Natural killer cell (primary cell): ENCODE data around the gene BRF1. TPM values are rescaled to one million over a fixed set of nuclear protein-coding genes. Genes with fewer than 3 reads are reported as not detected.

ENCODE experiments used
- ATAC-seq, 3 donors: fragments of 150-1000 bp in 2 of 3; fragments of 200-7000 bp in 1 of 3; cut with Tn5 transposase; 1 replicate in 1 of 3; 2 replicates in 2 of 3; pipeline ENCODE4 v1.10.0; 2021; ENCODE audit warnings: mild to moderate bottlenecking in 2 of 3, moderate library complexity in 2 of 3
- DNase-seq, 2 donors: peaks; one replicate each; pipeline versions ENCODE4 v3.0.0 to v3.0.0-alpha.2; 2013 to 2021; ENCODE audit warnings: mixed read lengths in 1 of 2
- H3K27ac ChIP-seq: one replicate; pipeline ENCODE4 v1.5.1; 2013; ENCODE audit warnings: mild to moderate bottlenecking, low read length
- H3K27me3 ChIP-seq: one replicate; pipeline ENCODE4 v1.6.1; 2013; ENCODE audit warnings: low read length; ENCODE audit not compliant: control insufficient read depth, insufficient read depth
- H3K36me3 ChIP-seq: one replicate; pipeline ENCODE4 v1.6.1; 2013; ENCODE audit warnings: low read length; ENCODE audit not compliant: control insufficient read depth, insufficient read depth
- H3K4me1 ChIP-seq: one replicate; pipeline ENCODE4 v1.6.1; 2013; ENCODE audit warnings: low read length; ENCODE audit not compliant: control insufficient read depth, insufficient read depth
- H3K4me3 ChIP-seq: one replicate; pipeline ENCODE4 v1.5.1; 2013; ENCODE audit warnings: low read length
- H3K9me3 ChIP-seq: one replicate; pipeline ENCODE4 v1.6.1; 2013; ENCODE audit warnings: low read length; ENCODE audit not compliant: control insufficient read depth, insufficient read depth
- H3K27ac Mint-ChIP-seq, 2 donors: one replicate each; pipeline ENCODE4 v1.8.0; 2022; ENCODE audit warnings: mild to moderate bottlenecking in 2 of 2, mixed read lengths in 2 of 2, moderate library complexity in 1 of 2
- H3K27me3 Mint-ChIP-seq, 2 donors: one replicate each; pipeline ENCODE4 v1.8.0; 2022; ENCODE audit warnings: low read depth in 2 of 2, mixed read lengths in 2 of 2
- H3K36me3 Mint-ChIP-seq: one replicate; pipeline ENCODE4 v1.8.0; 2022; ENCODE audit warnings: mixed read lengths
- H3K4me1 Mint-ChIP-seq, 2 donors: one replicate each; pipeline ENCODE4 v1.8.0; 2022; ENCODE audit warnings: mixed read lengths in 2 of 2
- H3K4me3 Mint-ChIP-seq: one replicate; pipeline ENCODE4 v1.8.0; 2022; ENCODE audit warnings: mild to moderate bottlenecking, moderate library complexity, mixed read lengths
- H3K9me3 Mint-ChIP-seq, 2 donors: one replicate each; pipeline ENCODE4 v1.8.0; 2022; ENCODE audit warnings: mixed read lengths in 2 of 2
- WGBS: methylation state at CpG from one replicate; pipeline ENCODE4 v1.1.7; 2013; ENCODE audit warnings: missing lambda C conversion rate; ENCODE audit not compliant: insufficient coverage; 5-methylcytosine and 5-hydroxymethylcytosine counted together
- intact Hi-C: fragments of 100-400 bp; cut with micrococcal nuclease; formaldehyde crosslinking; loops from one replicate; pipeline ENCODE4 v1.14.2; 2022
- total RNA-seq, 4 donors: library from RNA; stranded (reverse); fragments of 120-200 nt in 1 of 4; gene quantifications; one replicate each; pipeline versions ENCODE4 v1.2.3 to v1.2.4, GENCODE V29; 2013 to 2022
- TF ChIP-seq, protein P1 (sequence below): fragments of 200-600 bp; IDR thresholded peaks from one replicate; pipeline ENCODE4 v1.8.0; 2022; ENCODE audit warnings: antibody characterized with exemption

The BRF1 gene
- total RNA-seq, 3 donors from 2014 or later (not counting 1 experiment from before 2014, with no cell fraction given) = 82.4 to 92.7 (median 87.4) TPM

DNA sequence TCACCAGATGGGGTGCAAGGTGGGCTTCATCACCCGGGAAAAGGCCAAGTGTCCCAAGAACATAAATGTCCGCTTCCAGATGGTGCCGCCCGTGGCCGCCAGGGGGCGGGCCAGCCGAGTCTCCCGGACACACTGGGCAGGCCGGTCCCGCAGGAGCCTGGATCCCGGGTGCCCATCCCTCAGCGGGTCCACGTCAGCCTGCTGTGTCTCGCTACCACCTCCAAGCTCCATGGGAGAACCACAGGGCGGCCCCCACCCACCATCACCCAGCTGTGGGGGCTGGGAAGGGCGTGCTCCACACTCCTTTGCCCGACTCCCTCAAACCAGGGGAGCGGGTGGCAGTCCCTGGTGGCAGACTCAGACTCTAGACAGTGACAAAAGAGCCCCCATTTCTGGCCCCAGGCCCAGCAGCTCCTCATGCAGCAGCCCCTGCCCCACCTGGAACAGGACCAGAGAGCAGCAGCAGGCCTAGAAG lies 97.7 kb downstream of the BRF1 start:
- 11% methylated on average over 18 of the region's 18 CpGs for WGBS
- Histone ChIP-seq H3K4me1 (peaks cover 37% of the 10 kb centered on the region), H3K9me3 (no peaks in the 10 kb centered on the region), H3K4me3 (no peak overlapping the region), H3K27me3 (peaks cover 9% of the 10 kb centered on the region), H3K27ac (no peak overlapping the region), H3K36me3 (no peaks in the 10 kb centered on the region)
- DNase-seq (peak; percentile 70 to 72), ATAC-seq (peak; percentile 54 to 69 (median 62))
- intact Hi-C loops = loop anchor here (1.0 to 10.0 kb wide), 2 partner anchors 92 to 149 kb away; no protein-coding TSS in a partner anchor
- Mint-ChIP-seq H3K36me3 (no peaks in the 10 kb centered on the region), H3K27ac (no peak overlapping the region), H3K4me3 (no peak overlapping the region), H3K27me3 (peaks cover 0 to 30% of the 10 kb centered on the region in 2 donors), H3K4me1 (peaks cover 0 to 27% of the 10 kb centered on the region in 2 donors), H3K9me3 (no peaks in the 10 kb centered on the region)
- TF ChIP-seq, protein P1, sequence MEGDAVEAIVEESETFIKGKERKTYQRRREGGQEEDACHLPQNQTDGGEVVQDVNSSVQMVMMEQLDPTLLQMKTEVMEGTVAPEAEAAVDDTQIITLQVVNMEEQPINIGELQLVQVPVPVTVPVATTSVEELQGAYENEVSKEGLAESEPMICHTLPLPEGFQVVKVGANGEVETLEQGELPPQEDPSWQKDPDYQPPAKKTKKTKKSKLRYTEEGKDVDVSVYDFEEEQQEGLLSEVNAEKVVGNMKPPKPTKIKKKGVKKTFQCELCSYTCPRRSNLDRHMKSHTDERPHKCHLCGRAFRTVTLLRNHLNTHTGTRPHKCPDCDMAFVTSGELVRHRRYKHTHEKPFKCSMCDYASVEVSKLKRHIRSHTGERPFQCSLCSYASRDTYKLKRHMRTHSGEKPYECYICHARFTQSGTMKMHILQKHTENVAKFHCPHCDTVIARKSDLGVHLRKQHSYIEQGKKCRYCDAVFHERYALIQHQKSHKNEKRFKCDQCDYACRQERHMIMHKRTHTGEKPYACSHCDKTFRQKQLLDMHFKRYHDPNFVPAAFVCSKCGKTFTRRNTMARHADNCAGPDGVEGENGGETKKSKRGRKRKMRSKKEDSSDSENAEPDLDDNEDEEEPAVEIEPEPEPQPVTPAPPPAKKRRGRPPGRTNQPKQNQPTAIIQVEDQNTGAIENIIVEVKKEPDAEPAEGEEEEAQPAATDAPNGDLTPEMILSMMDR = peak; percentile 96

DNA sequence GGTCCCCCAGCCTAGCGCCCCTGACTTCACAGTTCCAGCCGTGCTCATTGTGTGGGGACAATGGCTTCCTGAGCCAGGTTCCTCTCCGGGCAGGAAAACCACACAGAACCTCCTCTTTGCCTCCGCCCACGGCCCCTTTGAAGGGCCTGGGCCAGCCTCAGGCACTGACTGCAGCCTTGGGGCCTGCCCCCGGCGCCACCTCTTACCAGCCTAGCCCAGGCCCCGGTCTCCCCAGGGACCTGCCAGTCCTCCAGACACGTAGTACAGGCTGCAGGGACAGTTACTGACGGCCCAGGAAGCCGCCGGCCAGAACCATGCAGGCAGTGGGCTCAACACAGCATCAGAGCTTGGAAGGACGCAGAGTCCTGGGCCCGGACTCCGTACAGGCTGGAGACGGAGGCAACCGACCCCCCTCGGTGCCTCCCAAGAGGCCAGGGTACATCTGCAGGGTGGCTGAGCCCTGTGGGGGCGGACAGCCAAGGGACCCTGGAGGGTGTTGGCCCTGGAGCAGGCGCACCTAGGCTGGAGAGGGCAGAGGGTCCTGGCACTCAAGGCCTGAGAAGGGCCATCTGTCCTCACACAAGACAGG lies 98.8 kb downstream of the BRF1 start:
- Histone ChIP-seq H3K27ac (no peak overlapping the region), H3K4me1 (peaks cover 40% of the 10 kb centered on the region), H3K9me3 (no peaks in the 10 kb centered on the region), H3K36me3 (no peaks in the 10 kb centered on the region), H3K4me3 (no peak overlapping the region), H3K27me3 (peaks cover 15% of the 10 kb centered on the region)
- Mint-ChIP-seq H3K4me3 (no peak overlapping the region), H3K9me3 (no peaks in the 10 kb centered on the region), H3K4me1 (peaks cover 0 to 27% of the 10 kb centered on the region in 2 donors), H3K27ac (no peak overlapping the region), H3K36me3 (no peaks in the 10 kb centered on the region), H3K27me3 (peaks cover 0 to 32% of the 10 kb centered on the region in 2 donors)
- intact Hi-C loops = loop anchor here (10.0 kb wide), 1 partner anchor 93 kb away; no protein-coding TSS in a partner anchor
- peak in 2 of 3 donors; percentile 5 to 14 for ATAC-seq
- DNase-seq = peak in 1 of 2 donors; percentile 50
- 25% methylated on average over 20 of the region's 20 CpGs for WGBS
- TF ChIP-seq, protein P1 = no peak

DNA sequence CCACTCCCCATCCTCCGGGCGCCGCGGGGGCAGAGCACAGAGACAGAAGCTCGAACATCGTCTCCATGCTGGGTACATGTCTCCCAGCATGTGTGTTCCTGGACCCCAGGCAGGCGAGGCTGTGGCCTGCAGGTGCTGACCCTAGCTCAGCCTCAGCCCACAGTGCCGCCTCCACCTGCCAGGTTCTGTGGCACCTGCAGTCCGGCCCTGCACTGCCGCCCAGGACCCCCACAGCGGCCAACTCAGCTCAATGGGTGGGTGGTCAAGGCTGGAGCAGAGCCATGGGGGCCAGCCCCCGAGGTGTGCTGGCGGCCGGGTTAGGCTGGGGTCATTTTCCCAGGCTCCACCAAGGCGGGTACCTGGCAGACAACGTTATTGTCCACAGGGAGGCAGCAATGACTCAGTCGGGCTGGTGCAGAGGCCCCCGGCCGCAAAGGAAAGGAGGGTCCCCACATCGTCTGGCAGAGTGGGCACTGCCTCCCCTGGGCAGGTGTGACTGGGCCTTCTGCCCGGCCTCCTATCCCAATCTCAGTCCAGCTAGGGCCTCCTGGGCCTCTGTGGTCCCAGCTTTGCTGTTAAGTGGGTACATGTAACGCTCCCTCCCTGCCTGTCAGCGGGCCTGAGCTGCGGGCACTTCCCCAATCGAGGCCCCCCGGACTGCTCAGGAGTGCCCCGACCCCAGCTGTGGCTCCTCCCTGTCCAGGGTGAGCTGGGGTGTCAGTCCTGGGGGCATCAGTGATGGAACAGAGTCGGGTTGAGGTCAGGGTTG lies 99.5 kb downstream of the BRF1 start:
- H3K27ac Mint-ChIP-seq = no peak overlapping the region
- H3K36me3 Mint-ChIP-seq = no peaks in the 10 kb centered on the region
- no peaks in the 10 kb centered on the region for H3K9me3 Mint-ChIP-seq
- peak in 1 of 2 donors; percentile 14 for DNase-seq
- TF ChIP-seq, protein P1 = no peak
- no peak overlapping the region for H3K4me3 Mint-ChIP-seq
- Histone ChIP-seq H3K36me3 (no peaks in the 10 kb centered on the region), H3K27ac (no peak overlapping the region), H3K4me1 (peaks cover 46% of the 10 kb centered on the region), H3K27me3 (peaks cover 17% of the 10 kb centered on the region), H3K9me3 (no peaks in the 10 kb centered on the region), H3K4me3 (no peak overlapping the region)
- H3K4me1 Mint-ChIP-seq = peaks cover 0 to 27% of the 10 kb centered on the region in 2 donors
- H3K27me3 Mint-ChIP-seq = peaks cover 0 to 32% of the 10 kb centered on the region in 2 donors
- ATAC-seq = peak in 2 of 3 donors; percentile 2
- 40% methylated on average over 28 of the region's 28 CpGs for WGBS
- intact Hi-C loops = loop anchor here (10.0 kb wide), 1 partner anchor 93 kb away; no protein-coding TSS in a partner anchor
